ENCODE measurements around the gene TSPAN3.

GRCh38 chr15:77076323-77076915 is 5.5 kb upstream of the TSPAN3 start:
- TF ChIP-seq CTCF (IDR thresholded peaks at IDR 0.05) (no peak), POLR2A (IDR thresholded peaks at IDR 0.05) (no peak)
